Measurements from ENCODE around the gene SP2.

GRCh38 chr17:47934856-47935255 lies 38.8 kb downstream of the SP2 start:
- TF ChIP-seq CTCF (IDR thresholded peaks at IDR 0.05): no peak
- no peak for TF ChIP-seq POLR2A (IDR thresholded peaks at IDR 0.05)
